A673 (cell line): ENCODE data around the gene APIP. TPM values are rescaled to one million over a fixed set of nuclear protein-coding genes. Genes with fewer than 3 reads are reported as not detected.

Experiments used
- BruUV-seq: library from RNA; stranded (reverse); fragments of 400-500 nt; replicated peaks from 2 replicates; lab custom pipeline; 2021; lab: Mats Ljungman, UMichigan
- CTCF ChIA-PET: fragments of 300-600 bp; sonication (Branson Sonifier 250); formaldehyde crosslinking; loops from one replicate; lab custom pipeline; 2022; ENCODE audit warnings: antibody characterized with exemption; lab: Charles Lee
- POLR2A ChIA-PET: fragments of 300-600 bp; sonication (Branson Sonifier 250); formaldehyde crosslinking; loops from one replicate; lab custom pipeline; 2022; ENCODE audit warnings: antibody characterized with exemption; ENCODE audit not compliant: low non-redundant PET; lab: Charles Lee
- DNase-seq: peaks from one replicate; pipeline ENCODE4 v3.0.0-alpha.2; 2015; ENCODE audit warnings: low spot score
- H3K27ac ChIP-seq: fragments of 200-600 bp; sonication (generic); 2 replicates; pipeline ENCODE4 v1.5.1; 2016; ENCODE audit warnings: mixed run types, low read depth, mild to moderate bottlenecking, mixed read lengths, antibody characterized with exemption, low read length; ENCODE audit not compliant: poor library complexity, severe bottlenecking
- H3K27me3 ChIP-seq: fragments of 200-600 bp; sonication (generic); replicated peaks from 2 replicates; pipeline ENCODE4 v1.6.1; 2017; ENCODE audit warnings: mixed run types, low read depth, mild to moderate bottlenecking, mixed read lengths, antibody characterized with exemption, low read length; ENCODE audit not compliant: insufficient read depth, poor library complexity
- H3K36me3 ChIP-seq: fragments of 200-600 bp; sonication (generic); 2 replicates; pipeline ENCODE4 v1.6.1; 2016; ENCODE audit warnings: mixed run types, mild to moderate bottlenecking, mixed read lengths, antibody characterized with exemption, low read length; ENCODE audit not compliant: insufficient read depth, poor library complexity, severe bottlenecking
- H3K4me1 ChIP-seq: fragments of 200-600 bp; sonication (generic); 2 replicates; pipeline ENCODE4 v1.6.1; 2017; ENCODE audit warnings: mixed run types, mild to moderate bottlenecking, mixed read lengths, antibody characterized with exemption, low read length; ENCODE audit not compliant: insufficient read depth, poor library complexity, severe bottlenecking
- H3K4me3 ChIP-seq: fragments of 200-600 bp; sonication (generic); 2 replicates; pipeline ENCODE4 v1.5.1; 2016; ENCODE audit warnings: low read depth, mixed run types, mild to moderate bottlenecking, mixed read lengths, low read length; ENCODE audit not compliant: poor library complexity, severe bottlenecking
- H3K9me3 ChIP-seq: fragments of 200-600 bp; sonication (generic); 2 replicates; pipeline ENCODE4 v1.6.1; 2016; ENCODE audit warnings: mixed run types, low read depth, mild to moderate bottlenecking, mixed read lengths, antibody characterized with exemption, low read length; ENCODE audit not compliant: poor library complexity, severe bottlenecking
- EZH2 ChIP-seq: fragments of 200-600 bp; sonication (generic); IDR thresholded peaks from 2 replicates; pipeline ENCODE4 v1.6.1; 2017; ENCODE audit warnings: borderline replicate concordance, low read depth, mild to moderate bottlenecking, mixed read lengths, antibody characterized with exemption, low read length; ENCODE audit not compliant: poor library complexity, severe bottlenecking
- intact Hi-C: fragments of 100-400 bp; cut with micrococcal nuclease; formaldehyde crosslinking; loops from one replicate; pipeline ENCODE4 v1.10.0; 2022; ENCODE audit not compliant: unreplicated experiment
- total RNA-seq: library from RNA; stranded (reverse); gene quantifications from 2 replicates; pipeline ENCODE4 v1.2.3, GENCODE V29; 2021
- TF ChIP-seq, protein P1 (sequence below): fragments of 300-800, 200-600 bp; sonication (generic); conservative IDR thresholded peaks from 2 replicates; pipeline ENCODE4 v1.5.1; 2017; ENCODE audit warnings: low read depth, mild to moderate bottlenecking, antibody characterized with exemption, low read length, moderate library complexity, mixed read lengths

Gene APIP
- total RNA-seq, 1 experiment from 2014 or later, result 99.8 TPM

DNA sequence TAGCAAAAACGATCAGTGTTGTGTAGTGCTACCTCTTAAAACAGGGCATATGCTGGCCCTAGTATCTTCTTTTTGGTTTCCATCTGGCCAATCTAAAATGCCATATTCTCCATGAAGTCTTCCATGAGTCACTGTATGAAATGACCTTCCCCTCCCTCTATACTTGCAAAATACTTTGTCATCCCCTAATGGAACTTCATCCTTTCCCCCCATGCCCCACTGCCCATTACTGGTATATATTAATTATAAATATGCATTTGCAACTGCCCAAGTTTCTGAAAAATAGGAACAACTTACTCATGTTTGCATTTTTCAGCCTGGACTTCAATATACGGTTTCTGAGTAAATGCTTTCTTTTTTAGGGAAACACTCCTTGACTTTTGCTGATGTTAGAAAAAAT is 4.5 kb downstream of the APIP start:
- DNase-seq, result no peak
- BruUV-seq, result no TSS peak
- no peaks in the 10 kb centered on the region for H3K27me3 ChIP-seq
- H3K4me1 ChIP-seq, result peaks cover 6% of the 10 kb centered on the region
- no peak overlapping the region for H3K27ac ChIP-seq
- no peak overlapping the region for H3K4me3 ChIP-seq
- peaks cover 5% of the 10 kb centered on the region for H3K36me3 ChIP-seq
- POLR2A ChIA-PET, result no interaction called here
- TF ChIP-seq EZH2, result no peak
- TF ChIP-seq, protein P1, sequence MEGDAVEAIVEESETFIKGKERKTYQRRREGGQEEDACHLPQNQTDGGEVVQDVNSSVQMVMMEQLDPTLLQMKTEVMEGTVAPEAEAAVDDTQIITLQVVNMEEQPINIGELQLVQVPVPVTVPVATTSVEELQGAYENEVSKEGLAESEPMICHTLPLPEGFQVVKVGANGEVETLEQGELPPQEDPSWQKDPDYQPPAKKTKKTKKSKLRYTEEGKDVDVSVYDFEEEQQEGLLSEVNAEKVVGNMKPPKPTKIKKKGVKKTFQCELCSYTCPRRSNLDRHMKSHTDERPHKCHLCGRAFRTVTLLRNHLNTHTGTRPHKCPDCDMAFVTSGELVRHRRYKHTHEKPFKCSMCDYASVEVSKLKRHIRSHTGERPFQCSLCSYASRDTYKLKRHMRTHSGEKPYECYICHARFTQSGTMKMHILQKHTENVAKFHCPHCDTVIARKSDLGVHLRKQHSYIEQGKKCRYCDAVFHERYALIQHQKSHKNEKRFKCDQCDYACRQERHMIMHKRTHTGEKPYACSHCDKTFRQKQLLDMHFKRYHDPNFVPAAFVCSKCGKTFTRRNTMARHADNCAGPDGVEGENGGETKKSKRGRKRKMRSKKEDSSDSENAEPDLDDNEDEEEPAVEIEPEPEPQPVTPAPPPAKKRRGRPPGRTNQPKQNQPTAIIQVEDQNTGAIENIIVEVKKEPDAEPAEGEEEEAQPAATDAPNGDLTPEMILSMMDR, result no peak
- no peaks in the 10 kb centered on the region for H3K9me3 ChIP-seq
- intact Hi-C loops, result no loop called here
- CTCF ChIA-PET, result no interaction called here

DNA sequence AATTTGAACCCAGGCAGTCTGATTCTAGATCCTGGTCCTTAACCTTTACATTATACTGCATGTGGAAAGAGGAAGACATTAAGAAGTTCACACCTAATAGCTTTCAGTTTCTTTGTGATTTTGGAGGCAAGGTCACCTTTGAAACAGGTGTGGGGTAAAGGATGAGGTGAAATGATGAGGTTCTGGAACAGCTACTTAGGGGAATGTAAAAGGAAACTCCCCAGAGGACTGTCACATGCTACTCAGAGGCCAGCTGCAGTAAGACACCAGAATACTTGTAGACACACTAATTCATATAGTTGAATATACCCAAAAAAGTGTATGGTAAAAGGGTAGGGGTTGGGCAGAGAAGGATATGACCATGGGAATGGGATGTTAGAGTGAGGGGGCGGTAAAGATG is 5.4 kb downstream of the APIP start:
- DNase-seq, result no peak
- TF ChIP-seq EZH2, result no peak
- TF ChIP-seq, protein P1, result no peak
- Histone ChIP-seq H3K9me3 (no peaks in the 10 kb centered on the region), H3K36me3 (peaks cover 5% of the 10 kb centered on the region), H3K27me3 (no peaks in the 10 kb centered on the region), H3K4me1 (peaks cover 6% of the 10 kb centered on the region), H3K27ac (no peak overlapping the region), H3K4me3 (no peak overlapping the region)
- POLR2A ChIA-PET, result interaction anchor here (0.6 kb wide), 1 partner anchor 66 kb away, joined by 7 read pairs; no protein-coding TSS in a partner anchor
- CTCF ChIA-PET, result no interaction called here
- intact Hi-C loops, result no loop called here
- BruUV-seq, result no TSS peak

DNA sequence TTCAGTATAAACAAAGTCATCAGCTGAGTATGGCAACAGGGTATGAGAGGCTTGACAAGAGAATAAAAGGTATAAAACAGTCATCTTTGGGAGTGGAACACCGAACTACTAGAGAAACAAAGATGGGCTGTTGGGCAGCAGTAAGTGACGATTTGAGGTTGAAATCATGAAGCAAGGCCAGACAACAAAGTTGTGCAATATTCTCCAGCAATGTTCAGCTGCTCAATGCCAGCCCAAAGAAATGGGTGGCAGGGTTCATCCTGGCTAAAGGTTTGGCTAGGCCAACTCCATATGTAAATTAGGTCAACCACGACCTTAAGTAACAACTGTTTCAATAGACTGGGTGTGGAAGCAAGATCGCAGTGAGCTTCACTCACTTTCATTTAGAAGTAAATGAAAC is 6.2 kb downstream of the APIP start:
- Histone ChIP-seq H3K36me3 (peaks cover 5% of the 10 kb centered on the region), H3K27me3 (no peaks in the 10 kb centered on the region), H3K27ac (no peak overlapping the region), H3K9me3 (no peaks in the 10 kb centered on the region), H3K4me3 (no peak overlapping the region), H3K4me1 (peaks cover under 1% of the 10 kb centered on the region)
- intact Hi-C loops, result no loop called here
- ChIA-PET CTCF (no interaction called here), POLR2A (no interaction called here)
- no peak for DNase-seq
- no TSS peak for BruUV-seq
- TF ChIP-seq EZH2, result no peak
- TF ChIP-seq, protein P1, result no peak
